Right renal pelvis (tissue), 4 donors: ENCODE data around the gene FAM20A. TPM values are rescaled to one million over a fixed set of nuclear protein-coding genes. Genes with fewer than 3 reads are reported as not detected.
"Not testable (repeated sequence)": the region's sequence is repeated elsewhere in the genome, so short reads cannot be mapped to it uniquely, and the experiment has no call there.

Source experiments
- DNase-seq, 4 donors: peaks; one replicate each; pipeline ENCODE4 v3.0.0-alpha.2; 2013; ENCODE audit warnings: low read depth in 4 of 4, low spot score in 3 of 4, missing footprints in 1 of 4
- polyA plus RNA-seq, 4 donors: library from polyadenylated mRNA; unstranded; fragments of 120-200 nt; gene quantifications; one replicate each; pipeline ENCODE4 v1.2.1, GENCODE V29; 2013; ENCODE audit not compliant: insufficient read length in 4 of 4

Gene FAM20A
- polyA plus RNA-seq, 4 donors = 8.7 to 12.6 (median 11.6) TPM

- DNase-seq = no peak
These were observed 95.2 kb downstream of the FAM20A start for GRCh38 chr17:68505951-68506350.

- DNase-seq = no peak
These were observed 100.1 kb downstream of the FAM20A start for GRCh38 chr17:68501074-68501473.

DNA sequence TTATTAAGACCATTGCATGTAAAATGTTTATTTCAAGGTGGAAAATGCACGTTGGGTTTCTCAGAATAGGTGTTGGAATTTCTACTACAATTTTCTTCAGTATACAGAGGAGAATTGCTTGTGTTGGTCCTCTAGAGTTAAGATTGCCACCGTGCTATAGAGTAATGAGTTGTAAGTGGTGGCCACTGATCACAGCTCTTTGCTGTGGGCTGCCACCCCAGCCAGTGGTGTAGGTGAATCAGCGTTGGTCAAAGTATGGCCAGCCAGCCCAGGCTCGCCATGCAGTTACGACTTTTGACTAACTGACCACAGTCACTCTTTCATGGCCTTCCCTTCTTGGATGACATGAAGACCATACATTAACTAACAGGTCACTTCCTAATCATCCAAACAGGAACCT, 101.6 kb downstream of the FAM20A start:
- no peak for DNase-seq

GRCh38 chr17:68498479-68499326, 102.5 kb downstream of the FAM20A start:
- DNase-seq = no peak

- DNase-seq = no peak
These were observed 103.3 kb downstream of the FAM20A start for GRCh38 chr17:68497885-68498319.

GRCh38 chr17:68495081-68495480, 106.1 kb downstream of the FAM20A start:
- no peak for DNase-seq

DNA sequence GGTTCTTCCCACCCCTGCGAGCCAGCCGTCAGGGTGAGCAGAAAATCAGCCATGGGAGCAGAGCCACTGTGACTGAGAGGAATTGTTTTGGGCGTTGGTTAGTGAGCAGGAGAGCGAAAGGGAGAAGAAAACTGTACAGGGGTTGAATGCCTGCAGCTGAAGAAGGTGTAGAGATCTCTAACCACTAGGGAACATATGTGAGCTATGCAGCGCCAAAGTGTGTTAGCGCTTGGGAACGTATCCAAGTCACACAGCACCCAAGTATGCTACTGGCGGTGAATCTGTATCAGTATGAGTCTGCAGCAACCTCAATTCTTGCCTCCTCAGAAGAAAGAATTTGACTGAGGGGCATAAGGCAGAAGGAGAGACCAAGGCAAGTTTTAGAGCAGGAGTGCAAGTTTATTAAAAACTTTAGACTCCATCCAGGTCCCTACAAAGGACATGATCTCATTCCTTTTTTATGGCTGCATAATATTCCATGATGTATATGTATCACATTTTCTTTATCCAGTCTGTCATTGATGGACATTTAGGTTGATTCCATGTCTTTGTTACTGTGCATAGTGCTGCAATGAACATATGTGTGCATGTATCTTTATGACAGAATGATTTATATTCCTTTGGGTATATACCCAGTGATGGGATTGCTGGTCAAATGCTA, 108.6 kb downstream of the FAM20A start:
- not testable (repeated sequence) for DNase-seq

DNA sequence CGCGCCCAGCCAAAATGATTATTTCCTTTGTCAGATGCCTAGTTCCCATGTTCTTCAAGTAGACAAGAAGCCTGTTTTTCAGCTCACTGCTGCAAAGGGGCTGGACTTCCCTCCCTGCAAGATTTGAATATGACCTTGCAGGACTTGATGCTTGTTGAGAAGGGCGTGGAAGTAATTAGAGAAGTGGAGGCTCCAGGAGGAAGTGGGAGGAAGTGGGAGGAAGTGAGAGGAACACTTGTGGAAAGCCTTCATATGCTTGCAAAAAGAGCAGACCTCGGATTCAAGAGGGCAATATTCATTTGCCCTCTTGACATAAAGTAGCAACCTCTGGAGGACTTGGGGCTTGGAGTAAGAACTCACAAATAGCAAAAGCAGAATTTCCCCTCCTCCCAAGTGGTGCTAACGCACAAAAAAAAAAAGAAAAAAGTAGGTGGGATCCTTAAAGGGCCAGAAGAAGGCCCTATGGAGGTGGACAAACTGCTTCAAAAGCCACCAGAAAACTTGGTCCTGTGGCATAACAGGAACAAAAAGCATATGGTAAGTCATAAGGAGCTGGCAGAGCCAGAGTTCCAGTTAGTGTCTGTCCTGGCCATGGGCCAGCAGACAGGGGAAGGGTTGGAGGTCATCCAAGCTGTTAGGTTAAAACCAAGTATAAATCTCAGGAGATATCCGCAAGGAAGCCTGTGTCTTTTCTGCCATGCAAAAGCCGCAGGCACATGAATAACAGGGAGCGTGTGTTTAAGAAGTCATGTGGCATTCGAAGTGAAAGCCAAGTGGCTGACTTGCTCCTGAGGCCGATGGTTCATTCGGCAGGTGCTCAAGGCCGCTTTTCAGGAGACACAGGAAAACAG, 109.6 kb downstream of the FAM20A start:
- DNase-seq = no peak

- DNase-seq = no peak
These were observed 111.2 kb downstream of the FAM20A start for GRCh38 chr17:68489919-68490318.

Other genes starting within 250 kb of the FAM20A start
- gene WIPI1, start 143.9 kb downstream of the FAM20A start, polyA plus RNA-seq = 10 to 100 TPM; 21.1 to 26.4 (median 23.1) TPM
- gene PRKAR1A, start 88.9 kb downstream of the FAM20A start, polyA plus RNA-seq = 100 to 1,000 TPM; 340 to 425 (median 401) TPM